Neuron (in vitro differentiated cells): ENCODE measurements around the gene TRPM2.

ENCODE experiments used
- H2AFZ ChIP-seq: one replicate; pipeline ENCODE4 v1.6.1; 2013; ENCODE audit warnings: low read depth, mild to moderate bottlenecking, inconsistent platforms, low read length, moderate library complexity
- H3K27me3 ChIP-seq: one replicate; pipeline ENCODE4 v1.6.1; 2013; ENCODE audit warnings: low read length; ENCODE audit not compliant: insufficient read depth
- H3K36me3 ChIP-seq: one replicate; pipeline ENCODE4 v1.6.1; 2013; ENCODE audit warnings: low read length; ENCODE audit not compliant: insufficient read depth
- H3K4me1 ChIP-seq: one replicate; pipeline ENCODE4 v1.6.1; 2013; ENCODE audit warnings: low read length; ENCODE audit not compliant: insufficient read depth
- H3K4me3 ChIP-seq: 2 replicates; pipeline ENCODE4 v1.5.1; 2013; ENCODE audit warnings: mild to moderate bottlenecking, low read length, moderate library complexity
- H3K9me3 ChIP-seq: one replicate; pipeline ENCODE4 v1.6.1; 2013; ENCODE audit warnings: low read length

The TRPM2 gene

GRCh38 chr21:44428281-44428960, 75.0 kb downstream of the TRPM2 start:
- H3K36me3 ChIP-seq, result no peaks in the 10 kb centered on the region
- no peaks in the 10 kb centered on the region for H3K4me1 ChIP-seq
- peaks cover 4% of the 10 kb centered on the region for H3K9me3 ChIP-seq
- peaks cover 9% of the 10 kb centered on the region for H3K27me3 ChIP-seq
- no peak overlapping the region for H3K4me3 ChIP-seq
- no peak overlapping the region for H2AFZ ChIP-seq

GRCh38 chr21:44429894-44430293, 76.5 kb downstream of the TRPM2 start:
- peaks cover 7% of the 10 kb centered on the region for H3K27me3 ChIP-seq
- no peak overlapping the region for H3K4me3 ChIP-seq
- no peaks in the 10 kb centered on the region for H3K36me3 ChIP-seq
- no peak overlapping the region for H2AFZ ChIP-seq
- peaks cover 4% of the 10 kb centered on the region for H3K9me3 ChIP-seq
- H3K4me1 ChIP-seq, result no peaks in the 10 kb centered on the region

- H3K9me3 ChIP-seq, result peaks cover 4% of the 10 kb centered on the region
These were observed 77.9 kb downstream of the TRPM2 start for GRCh38 chr21:44431300-44431699.

GRCh38 chr21:44432841-44433790, 79.7 kb downstream of the TRPM2 start:
- Histone ChIP-seq H3K4me3 (no peak overlapping the region), H3K4me1 (no peaks in the 10 kb centered on the region)

More at GRCh38 chr21:44431300-44431699, 77.9 kb downstream of the TRPM2 start:
- Histone ChIP-seq H3K4me1 (no peaks in the 10 kb centered on the region), H3K27me3 (peaks cover 7% of the 10 kb centered on the region), H3K36me3 (no peaks in the 10 kb centered on the region), H3K4me3 (no peak overlapping the region), H2AFZ (no peak overlapping the region)

GRCh38 chr21:44433791-44434567, 80.6 kb downstream of the TRPM2 start:
- no peaks in the 10 kb centered on the region for H3K4me1 ChIP-seq
- no peak overlapping the region for H2AFZ ChIP-seq
- no peak overlapping the region for H3K4me3 ChIP-seq
- peaks cover 14% of the 10 kb centered on the region for H3K27me3 ChIP-seq
- no peaks in the 10 kb centered on the region for H3K36me3 ChIP-seq
- H3K9me3 ChIP-seq, result no peaks in the 10 kb centered on the region

More at GRCh38 chr21:44432841-44433790, 79.7 kb downstream of the TRPM2 start:
- H2AFZ ChIP-seq, result no peak overlapping the region
- peaks cover 10% of the 10 kb centered on the region for H3K27me3 ChIP-seq
- no peaks in the 10 kb centered on the region for H3K36me3 ChIP-seq
- H3K9me3 ChIP-seq, result no peaks in the 10 kb centered on the region

GRCh38 chr21:44434568-44434925, 81.1 kb downstream of the TRPM2 start:
- H3K4me1 ChIP-seq, result no peaks in the 10 kb centered on the region
- H3K36me3 ChIP-seq, result no peaks in the 10 kb centered on the region
- H3K9me3 ChIP-seq, result no peaks in the 10 kb centered on the region
- peaks cover 18% of the 10 kb centered on the region for H3K27me3 ChIP-seq
- H2AFZ ChIP-seq, result no peak overlapping the region
- H3K4me3 ChIP-seq, result no peak overlapping the region

- Histone ChIP-seq H3K9me3 (no peaks in the 10 kb centered on the region), H3K4me1 (no peaks in the 10 kb centered on the region), H2AFZ (no peak overlapping the region), H3K4me3 (no peak overlapping the region), H3K27me3 (peaks cover 18% of the 10 kb centered on the region), H3K36me3 (no peaks in the 10 kb centered on the region)
These were observed 81.7 kb downstream of the TRPM2 start for GRCh38 chr21:44434936-44435635.

- Histone ChIP-seq H3K36me3 (no peaks in the 10 kb centered on the region), H3K4me3 (no peak overlapping the region), H3K4me1 (no peaks in the 10 kb centered on the region), H3K27me3 (peaks cover 18% of the 10 kb centered on the region), H3K9me3 (no peaks in the 10 kb centered on the region), H2AFZ (no peak overlapping the region)
These were observed 82.7 kb downstream of the TRPM2 start for GRCh38 chr21:44436111-44436611.

- Histone ChIP-seq H3K27me3 (peaks cover 18% of the 10 kb centered on the region), H3K36me3 (no peaks in the 10 kb centered on the region), H3K9me3 (no peaks in the 10 kb centered on the region), H3K4me1 (no peaks in the 10 kb centered on the region), H2AFZ (no peak overlapping the region), H3K4me3 (no peak overlapping the region)
These were observed 83.5 kb downstream of the TRPM2 start for GRCh38 chr21:44436958-44437357.

GRCh38 chr21:44437371-44437695, 83.9 kb downstream of the TRPM2 start:
- Histone ChIP-seq H3K27me3 (peaks cover 18% of the 10 kb centered on the region), H3K9me3 (no peaks in the 10 kb centered on the region), H2AFZ (no peak overlapping the region), H3K4me1 (no peaks in the 10 kb centered on the region), H3K36me3 (no peaks in the 10 kb centered on the region), H3K4me3 (no peak overlapping the region)

GRCh38 chr21:44437696-44438431, 84.4 kb downstream of the TRPM2 start:
- H3K27me3 ChIP-seq, result peaks cover 17% of the 10 kb centered on the region
- H2AFZ ChIP-seq, result no peak overlapping the region
- H3K9me3 ChIP-seq, result no peaks in the 10 kb centered on the region
- H3K36me3 ChIP-seq, result no peaks in the 10 kb centered on the region
- H3K4me1 ChIP-seq, result no peaks in the 10 kb centered on the region
- H3K4me3 ChIP-seq, result no peak overlapping the region
